Measurements from ENCODE around the gene ARHGEF12. TPM values are rescaled to one million over a fixed set of nuclear protein-coding genes. Genes with fewer than 3 reads are reported as not detected.

ARHGEF12 gene
- total RNA-seq, 1 donor from 2014 or later, result 145 TPM

GRCh38 chr11:120337355-120338106 lies 1.3 kb downstream of the ARHGEF12 start:
- ATAC-seq (no peak), DNase-seq (ENCODE audit: low spot score) (no peak)
- intact Hi-C loops (cut with DNase I), result loop anchor here (10.0 kb wide), 1 partner anchor 87 kb away; no protein-coding TSS in a partner anchor

- intact Hi-C loops (cut with DNase I), result loop anchor here (10.0 kb wide), 1 partner anchor 86 kb away; no protein-coding TSS in a partner anchor
- no peak for ATAC-seq
These were observed 2.1 kb downstream of the ARHGEF12 start for GRCh38 chr11:120338107-120338933.

DNA sequence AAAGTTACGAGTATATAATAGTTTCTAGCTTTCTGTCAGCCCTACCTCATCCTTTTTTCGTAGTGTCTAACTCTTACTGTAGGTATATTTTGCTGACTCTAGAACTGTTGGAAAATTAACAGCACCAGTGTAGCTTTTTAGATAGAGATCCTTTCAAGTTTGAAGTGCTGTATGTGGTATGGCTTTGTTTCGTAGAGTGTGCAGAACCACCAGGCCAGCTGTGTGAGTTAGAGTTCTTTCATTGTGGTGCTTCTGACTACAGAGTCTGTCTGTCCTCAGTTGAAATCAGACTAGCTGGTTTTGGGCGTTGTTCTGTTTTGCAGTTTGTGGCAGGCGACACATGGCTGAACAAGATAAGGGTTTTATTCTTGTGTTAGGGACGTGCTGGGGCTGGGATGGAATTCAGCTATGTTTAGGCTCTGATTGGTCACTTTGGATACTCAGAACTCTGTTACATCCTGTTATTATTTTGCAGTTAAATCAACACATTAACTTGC lies 3.2 kb downstream of the ARHGEF12 start:
- DNase-seq (ENCODE audit: low spot score), result no peak
- intact Hi-C loops (cut with DNase I), result loop anchor here (10.0 kb wide), 1 partner anchor 85 kb away; no protein-coding TSS in a partner anchor

More at GRCh38 chr11:120338107-120338933, 2.1 kb downstream of the ARHGEF12 start:
- no peak for DNase-seq (ENCODE audit: low spot score)

DNA sequence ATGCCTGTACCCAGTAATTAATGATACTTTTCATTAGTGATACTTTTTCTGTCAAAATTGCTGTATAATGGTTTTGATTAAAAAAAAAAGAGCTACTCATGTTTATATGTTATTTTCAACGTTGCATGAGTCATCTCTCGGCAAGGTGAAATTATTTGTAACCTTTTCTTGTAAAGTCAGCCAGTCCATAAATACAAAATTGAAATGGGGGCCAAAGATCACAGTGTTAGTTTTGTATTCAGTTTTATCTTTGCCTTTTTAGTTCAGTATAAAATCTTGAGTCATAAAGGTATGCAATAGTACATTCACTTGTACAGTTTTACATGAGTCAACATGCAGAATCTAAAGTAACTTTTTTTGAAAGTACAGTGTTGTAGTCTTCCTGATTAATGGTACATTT lies 4.3 kb downstream of the ARHGEF12 start:
- ATAC-seq, result no peak
- intact Hi-C loops (cut with DNase I), result no loop called here
- no peak for DNase-seq (ENCODE audit: low spot score)

More for the DNA sequence above, 3.2 kb downstream of the ARHGEF12 start:
- ATAC-seq, result peak; percentile 8

DNA sequence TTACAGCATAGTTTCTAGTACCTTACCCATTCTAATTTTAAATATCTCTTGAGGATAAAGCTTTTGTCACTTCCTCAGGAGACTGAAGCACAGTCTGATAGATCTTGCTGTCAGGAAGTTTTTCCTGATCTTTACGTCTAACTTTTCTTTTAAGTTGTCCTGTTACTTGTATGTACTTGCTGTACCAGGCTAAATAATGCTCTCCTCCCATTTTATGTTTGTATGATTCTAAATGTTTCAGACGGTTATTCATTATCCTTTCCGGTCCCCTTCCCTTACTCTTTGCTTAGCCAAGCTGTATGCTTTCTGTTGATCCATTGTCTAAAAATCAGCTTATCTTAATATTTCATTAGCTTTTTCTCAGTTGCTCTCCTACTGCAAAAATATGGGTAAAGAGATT lies 6.0 kb downstream of the ARHGEF12 start:
- intact Hi-C loops (cut with DNase I), result no loop called here
- DNase-seq (ENCODE audit: low spot score) (no peak), ATAC-seq (no peak)

DNA sequence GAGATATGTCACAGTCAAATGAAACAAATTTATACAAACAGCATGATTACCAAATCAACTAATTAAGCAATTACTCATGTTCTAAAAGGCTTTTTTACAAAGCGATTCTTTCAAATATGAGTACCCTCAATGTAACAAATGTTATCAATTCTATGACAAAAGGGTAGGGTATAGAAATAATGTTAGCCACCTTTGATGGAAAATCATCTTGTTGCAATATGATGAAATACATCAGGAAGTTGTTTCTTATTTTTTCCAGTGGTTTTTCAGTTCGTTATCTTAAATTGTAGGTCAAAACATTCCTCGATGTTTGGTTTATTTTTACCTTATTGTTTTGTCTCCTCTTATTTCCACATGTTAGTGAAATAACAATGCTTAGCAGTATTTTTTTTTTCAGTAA lies 6.5 kb downstream of the ARHGEF12 start:
- intact Hi-C loops (cut with DNase I), result no loop called here
- DNase-seq (ENCODE audit: low spot score) (no peak), ATAC-seq (no peak)

GRCh38 chr11:120343429-120343828 lies 7.2 kb downstream of the ARHGEF12 start:
- no peak for DNase-seq (ENCODE audit: low spot score)
- ATAC-seq, result peak; percentile 54
- intact Hi-C loops (cut with DNase I), result no loop called here

DNA sequence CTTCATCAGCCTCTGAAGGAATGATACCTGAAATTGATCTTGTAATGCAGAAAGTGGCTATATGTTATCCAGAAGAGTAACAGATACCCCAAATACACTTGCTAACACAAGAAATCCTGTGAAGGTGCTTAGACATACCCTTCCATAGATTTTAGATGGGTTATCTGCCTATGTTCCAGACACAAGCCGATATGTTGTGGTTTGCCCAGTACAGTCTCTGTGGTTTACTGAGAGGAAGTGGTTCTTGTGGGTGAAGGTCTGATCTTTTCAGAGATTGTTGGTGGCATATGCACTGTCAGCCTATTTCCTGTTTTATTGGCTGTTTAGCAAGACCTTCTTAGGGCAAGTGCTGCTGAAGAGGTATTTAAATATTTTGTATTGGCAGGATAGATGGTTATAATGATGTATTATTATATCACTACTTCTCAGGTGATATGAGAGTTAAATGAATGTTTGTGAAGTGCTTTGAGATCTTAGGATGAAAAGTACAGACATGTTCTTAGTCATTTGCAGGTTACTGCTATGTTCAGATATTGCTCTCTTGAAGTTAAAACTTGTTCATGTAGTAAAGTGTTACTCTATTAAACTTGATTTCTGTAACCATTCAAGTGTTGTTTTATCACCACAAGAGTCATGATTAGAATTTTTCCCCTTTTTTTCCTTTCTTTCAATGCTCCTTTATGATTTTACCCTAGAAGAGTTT lies 8.2 kb downstream of the ARHGEF12 start:
- no peak for DNase-seq (ENCODE audit: low spot score)
- peak; percentile 20 for ATAC-seq
- intact Hi-C loops (cut with DNase I), result no loop called here

DNA sequence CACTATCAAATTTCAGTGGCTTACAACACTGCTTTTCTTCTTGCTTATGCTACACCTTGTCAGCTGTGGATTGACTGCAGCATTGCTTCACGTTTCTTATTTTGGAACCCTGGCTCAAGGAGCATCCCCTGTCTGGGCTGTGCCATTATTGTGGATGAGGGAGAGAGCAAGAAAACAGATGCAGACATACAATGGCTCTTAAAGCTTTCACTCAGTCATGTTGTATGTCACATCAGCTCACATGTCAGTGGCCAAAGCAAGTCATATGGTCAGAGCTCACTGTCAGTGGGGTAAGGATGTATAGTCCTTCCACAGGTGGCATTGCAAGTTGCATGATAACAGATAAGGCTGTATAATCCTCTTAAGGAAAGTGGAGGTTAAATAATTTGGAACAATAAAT lies 10.0 kb downstream of the ARHGEF12 start:
- intact Hi-C loops (cut with DNase I), result no loop called here
- no peak for ATAC-seq
- DNase-seq (ENCODE audit: low spot score), result no peak

- no peak for DNase-seq (ENCODE audit: low spot score)
- ATAC-seq, result no peak
- intact Hi-C loops (cut with DNase I), result no loop called here
These were observed 14.4 kb downstream of the ARHGEF12 start for GRCh38 chr11:120350637-120351036.

DNA sequence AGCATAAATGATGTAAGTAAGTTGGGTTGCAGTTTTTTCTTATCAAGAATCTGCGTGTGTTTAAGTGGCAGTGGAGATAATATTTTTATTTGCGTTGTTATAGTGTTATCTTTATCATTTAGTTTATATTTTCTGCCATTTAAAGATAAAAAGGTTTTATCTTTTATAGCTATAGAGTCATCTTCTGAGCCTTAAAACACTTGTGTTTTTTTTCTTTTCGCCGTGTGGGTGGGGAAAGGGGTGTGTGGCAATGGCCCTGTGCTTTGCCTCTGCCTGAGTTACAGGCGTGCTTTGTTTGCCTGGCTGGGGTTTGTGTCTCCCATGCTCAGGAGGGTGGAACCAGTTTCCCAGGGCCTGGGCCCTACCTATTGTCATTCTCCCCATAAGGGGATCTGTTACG lies 16.2 kb downstream of the ARHGEF12 start:
- DNase-seq (ENCODE audit: low spot score), result no peak
- intact Hi-C loops (cut with DNase I), result no loop called here
- no peak for ATAC-seq

- ATAC-seq (no peak), DNase-seq (ENCODE audit: low spot score) (no peak)
- intact Hi-C loops (cut with DNase I), result no loop called here
These were observed 17.9 kb downstream of the ARHGEF12 start for GRCh38 chr11:120354068-120354467.

GRCh38 chr11:120354779-120355178 lies 18.6 kb downstream of the ARHGEF12 start:
- DNase-seq (ENCODE audit: low spot score), result no peak

DNA sequence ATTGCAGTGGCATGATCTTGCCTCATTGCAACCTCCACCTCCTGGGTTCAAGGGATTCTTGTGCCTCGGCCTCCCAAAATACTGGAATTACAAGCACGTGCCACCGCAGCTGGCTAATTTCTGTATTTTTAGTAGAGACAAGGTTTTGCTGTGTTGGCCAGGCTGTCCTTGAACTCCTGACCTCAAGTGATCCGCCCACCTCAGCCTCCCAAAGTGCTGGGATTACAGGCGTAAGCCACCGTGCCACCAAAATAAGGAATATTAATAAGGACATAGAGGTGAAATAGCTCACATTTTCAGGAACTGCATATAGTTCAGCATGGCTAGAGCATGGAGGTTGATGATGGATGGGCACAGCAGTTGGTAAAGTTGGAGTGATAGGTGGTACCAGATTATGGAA lies 21.4 kb downstream of the ARHGEF12 start:
- intact Hi-C loops (cut with DNase I), result no loop called here
- DNase-seq (ENCODE audit: low spot score) (no peak), ATAC-seq (no peak)

More at GRCh38 chr11:120354779-120355178, 18.6 kb downstream of the ARHGEF12 start:
- intact Hi-C loops (cut with DNase I), result no loop called here
- ATAC-seq, result no peak

- no peak for DNase-seq (ENCODE audit: low spot score)
- intact Hi-C loops (cut with DNase I), result no loop called here
- no peak for ATAC-seq
These were observed 22.5 kb downstream of the ARHGEF12 start for GRCh38 chr11:120358729-120359128.

DNA sequence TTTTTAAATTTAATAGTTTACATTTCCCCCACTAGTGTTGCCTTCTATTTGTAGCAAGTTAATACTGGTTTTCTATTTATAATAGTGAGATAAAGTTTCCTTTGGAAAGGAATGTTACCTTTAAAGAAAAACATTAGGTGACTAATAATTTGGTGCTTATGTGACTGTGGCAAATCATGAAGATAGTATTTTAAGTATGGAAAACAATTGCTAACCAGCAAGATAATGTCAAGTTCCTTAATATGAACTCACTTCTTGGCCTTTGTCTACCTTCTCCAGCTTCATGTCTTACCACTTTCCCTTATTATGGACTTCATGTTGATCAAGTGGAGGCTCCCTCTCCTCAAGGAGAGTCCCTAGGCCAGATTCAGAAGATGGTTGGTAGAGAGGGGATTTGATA lies 27.2 kb downstream of the ARHGEF12 start:
- DNase-seq (ENCODE audit: low spot score), result no peak
- no peak for ATAC-seq
- intact Hi-C loops (cut with DNase I), result no loop called here

DNA sequence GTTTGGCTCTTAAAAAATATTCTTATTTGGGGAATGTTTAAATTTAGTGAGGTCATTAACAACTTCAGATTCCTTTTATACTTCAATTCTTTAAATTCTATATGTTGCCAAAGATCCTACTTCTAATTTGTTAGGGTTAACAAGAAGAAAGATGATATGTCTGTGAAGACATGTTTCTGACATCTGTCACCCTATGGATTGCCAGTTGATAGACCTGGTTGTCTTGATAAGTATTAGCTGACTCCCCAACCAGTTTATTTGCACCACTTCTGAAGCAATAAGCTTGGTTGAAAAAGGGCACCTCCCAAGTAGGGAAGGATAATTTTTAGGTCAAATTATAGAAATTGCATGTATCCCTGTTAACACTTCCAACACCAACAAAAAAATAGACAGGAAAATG lies 29.3 kb downstream of the ARHGEF12 start:
- no peak for DNase-seq (ENCODE audit: low spot score)
- ATAC-seq, result no peak
- intact Hi-C loops (cut with DNase I), result no loop called here

GRCh38 chr11:120372296-120372695 lies 36.1 kb downstream of the ARHGEF12 start:
- ATAC-seq (no peak), DNase-seq (ENCODE audit: low spot score) (no peak)
- intact Hi-C loops (cut with DNase I), result no loop called here

DNA sequence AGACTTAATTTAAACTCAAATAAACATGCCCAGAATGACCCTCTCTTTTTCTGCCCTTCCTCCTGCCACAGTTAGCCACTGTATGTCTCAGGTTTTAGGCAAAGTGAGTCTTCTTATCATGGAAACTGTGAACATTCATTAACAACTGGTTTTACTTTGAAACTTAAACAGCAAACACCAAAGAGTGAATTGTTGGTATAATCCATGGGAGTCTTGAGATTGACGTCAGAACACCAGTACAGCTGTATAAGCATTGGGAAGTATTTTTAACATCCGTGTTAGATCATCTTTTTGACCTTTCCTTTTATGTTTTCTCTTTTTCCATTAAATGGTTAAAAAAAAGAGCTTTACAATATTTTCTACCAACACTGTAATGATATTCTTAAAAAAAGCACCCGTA lies 38.9 kb downstream of the ARHGEF12 start:
- DNase-seq (ENCODE audit: low spot score), result no peak
- peak; percentile 77 for ATAC-seq
- intact Hi-C loops (cut with DNase I), result no loop called here

Data from sciatic nerve (tissue), 2 donors.